CD4-positive, alpha-beta T cell treated with Interleukin-2 at 100 ng/mL for 4 hours (primary cell): ENCODE measurements around the gene ALDH2.
"Not testable (repeated sequence)": the region's sequence is repeated elsewhere in the genome, so short reads cannot be mapped to it uniquely, and the experiment has no call there.

Experiments
- DNase-seq: peaks from one replicate; pipeline ENCODE4 v3.0.0-alpha.2; 2020; ENCODE audit warnings: low spot score

ALDH2 gene

DNA sequence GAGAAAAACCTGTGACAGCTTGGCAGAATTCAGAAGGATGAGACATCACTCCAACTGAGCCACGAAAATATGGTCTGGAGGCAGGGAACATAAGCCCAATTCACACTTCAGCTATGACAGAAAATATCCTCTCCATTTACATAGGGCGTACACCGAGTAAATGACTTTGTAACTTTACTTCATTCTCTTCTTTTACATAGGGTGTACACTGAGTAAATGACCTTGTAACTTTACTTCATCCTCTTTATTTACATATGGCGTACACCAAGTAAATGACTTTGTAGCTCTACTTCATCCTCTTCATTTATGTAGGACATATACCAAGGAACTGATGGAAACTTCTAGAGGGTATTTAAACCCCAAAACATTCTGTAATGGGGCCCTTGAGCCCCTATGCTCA lies 61.2 kb downstream of the ALDH2 start:
- DNase-seq: no peak

DNA sequence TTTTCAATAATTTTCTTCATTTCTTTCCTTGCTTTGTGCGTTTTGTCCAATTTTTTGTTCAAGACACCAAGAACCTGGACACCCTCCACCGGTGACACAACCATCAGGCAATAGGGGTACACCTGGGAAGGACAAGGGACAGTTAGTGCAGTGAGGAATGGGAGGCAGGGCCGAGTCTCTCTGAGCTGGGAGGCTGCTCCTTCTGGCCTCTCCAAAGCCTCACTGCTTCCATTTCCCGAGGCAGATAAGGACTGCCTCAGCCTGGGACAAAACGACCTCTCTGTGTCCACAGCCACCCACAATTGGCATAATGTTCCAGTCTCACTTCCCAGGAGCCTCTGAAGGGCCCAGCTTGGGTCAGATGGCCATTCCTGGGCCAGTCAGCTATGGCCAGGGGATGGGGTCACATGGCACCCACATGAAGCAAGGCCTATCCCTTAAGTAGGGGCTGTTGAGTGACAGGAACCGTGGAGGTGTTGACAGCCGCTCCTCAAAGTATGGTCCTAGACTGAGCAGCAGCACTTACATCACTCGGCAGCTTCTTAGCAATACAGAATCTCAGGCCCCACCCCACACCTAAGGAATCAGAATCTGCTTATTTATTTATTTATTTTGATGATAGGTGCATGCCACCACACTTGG lies 61.7 kb downstream of the ALDH2 start:
- no peak for DNase-seq

GRCh38 chr12:111829635-111830034 lies 62.9 kb downstream of the ALDH2 start:
- DNase-seq: not testable (repeated sequence)

GRCh38 chr12:111834740-111835386 lies 68.1 kb downstream of the ALDH2 start:
- peak; percentile 10 for DNase-seq

- DNase-seq: not testable (repeated sequence)
These were observed 68.9 kb downstream of the ALDH2 start for GRCh38 chr12:111835531-111836181.

- DNase-seq: no peak
These were observed 71.6 kb downstream of the ALDH2 start for GRCh38 chr12:111838353-111838752.

- DNase-seq: no peak
These were observed 74.1 kb downstream of the ALDH2 start for GRCh38 chr12:111840807-111841206.

DNA sequence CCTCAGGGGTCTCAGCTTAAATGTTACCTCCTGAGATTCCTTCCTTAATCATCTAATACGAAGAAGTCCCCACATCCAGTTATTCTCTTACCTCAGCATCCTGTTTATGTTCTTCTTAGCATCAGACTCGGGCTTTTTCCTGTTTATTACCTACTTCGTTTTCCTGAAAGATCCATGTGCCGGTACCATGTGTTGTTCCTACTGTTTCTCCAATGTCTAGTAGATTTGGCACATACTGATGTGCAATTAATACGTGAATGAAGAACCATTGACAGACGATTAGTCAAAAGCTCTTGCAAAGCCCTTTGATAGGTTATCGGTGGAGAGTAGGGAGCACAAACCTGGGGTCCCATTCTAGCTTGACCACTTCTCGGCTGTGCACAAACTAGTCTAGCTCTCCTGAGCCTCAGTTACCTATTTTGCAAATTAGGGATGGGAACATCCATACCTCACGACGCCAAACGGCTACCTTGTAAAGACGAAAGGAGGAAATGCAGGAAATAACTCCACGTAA lies 74.6 kb downstream of the ALDH2 start:
- no peak for DNase-seq

DNA sequence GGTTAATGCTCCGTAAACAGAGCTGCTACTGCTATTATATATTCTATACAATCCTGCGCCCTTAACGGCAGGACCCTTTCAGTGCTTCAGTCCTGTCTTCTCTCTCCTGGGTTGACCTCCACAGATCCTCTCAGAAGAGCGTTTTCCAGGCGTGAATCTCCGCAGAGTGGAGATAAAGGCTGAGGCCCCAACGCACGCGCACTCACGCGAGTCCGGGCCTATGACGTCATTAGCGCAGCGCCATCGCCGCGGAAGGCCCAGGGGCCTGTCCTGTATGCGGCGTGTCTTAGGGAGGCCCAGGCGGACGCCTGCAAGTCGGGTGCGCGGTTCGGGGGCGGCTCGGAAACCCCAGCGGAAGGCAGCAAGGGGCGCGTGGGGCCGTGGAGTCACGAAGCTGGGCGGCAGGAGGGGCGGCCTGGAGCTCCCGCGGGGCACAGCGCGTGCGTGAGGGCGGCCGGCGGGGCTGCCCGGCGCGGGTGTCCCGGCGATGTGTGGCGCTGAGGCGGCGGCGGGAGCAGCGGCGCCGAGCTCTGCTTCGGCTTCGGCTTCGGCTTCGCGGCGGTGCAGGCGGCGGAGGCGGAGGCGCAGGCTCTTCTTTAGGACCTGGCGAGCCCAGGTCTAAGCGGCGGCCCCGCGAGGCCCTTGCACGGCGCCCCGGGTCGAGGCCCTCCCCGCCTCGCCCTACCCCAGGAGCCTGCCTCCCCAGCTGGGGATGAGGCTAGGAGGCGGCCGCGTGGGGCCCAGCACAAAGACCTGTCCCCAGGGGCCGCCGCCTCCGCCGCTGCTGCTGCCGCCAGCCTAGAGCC lies 75.2 kb downstream of the ALDH2 start, which contains the start of gene MAPKAPK5:
Gene MAPKAPK5, plus strand, starts transcription at position 479 of the 806 bp plus-strand sequence. CDS start 506 bp downstream, outside the sequence.
- DNase-seq: peak; percentile 97

GRCh38 chr12:111842556-111843396 lies 76.0 kb downstream of the ALDH2 start:
- DNase-seq: peak; percentile 16

- DNase-seq: no peak
These were observed 79.3 kb downstream of the ALDH2 start for GRCh38 chr12:111846016-111846415.

- DNase-seq: no peak
These were observed 83.8 kb downstream of the ALDH2 start for GRCh38 chr12:111850526-111850925.

DNA sequence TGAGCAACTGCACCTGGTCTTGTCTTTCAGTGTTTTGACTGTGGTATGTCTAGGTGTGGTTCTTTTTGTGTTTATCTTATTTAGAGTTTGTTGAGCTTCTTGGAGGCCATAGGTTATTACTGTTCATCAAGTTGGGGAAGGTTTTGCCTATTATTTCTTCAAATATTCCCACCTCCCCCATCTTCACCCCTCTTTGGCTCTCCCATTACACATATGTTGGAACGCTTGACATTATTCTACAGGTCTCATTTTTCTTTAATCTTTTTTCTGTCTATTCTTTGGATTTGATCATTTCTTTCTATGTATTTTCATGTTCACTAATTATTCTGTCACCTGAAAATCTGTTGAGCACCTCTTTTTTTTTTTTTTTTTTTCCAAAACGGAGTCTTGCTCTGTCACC lies 91.5 kb downstream of the ALDH2 start:
- DNase-seq: no peak

- no peak for DNase-seq
These were observed 92.0 kb downstream of the ALDH2 start for GRCh38 chr12:111858778-111859177.

- DNase-seq: no peak
These were observed 98.2 kb downstream of the ALDH2 start for GRCh38 chr12:111864913-111865312.
